ENCODE data around the gene EVI5.

EVI5 gene

DNA sequence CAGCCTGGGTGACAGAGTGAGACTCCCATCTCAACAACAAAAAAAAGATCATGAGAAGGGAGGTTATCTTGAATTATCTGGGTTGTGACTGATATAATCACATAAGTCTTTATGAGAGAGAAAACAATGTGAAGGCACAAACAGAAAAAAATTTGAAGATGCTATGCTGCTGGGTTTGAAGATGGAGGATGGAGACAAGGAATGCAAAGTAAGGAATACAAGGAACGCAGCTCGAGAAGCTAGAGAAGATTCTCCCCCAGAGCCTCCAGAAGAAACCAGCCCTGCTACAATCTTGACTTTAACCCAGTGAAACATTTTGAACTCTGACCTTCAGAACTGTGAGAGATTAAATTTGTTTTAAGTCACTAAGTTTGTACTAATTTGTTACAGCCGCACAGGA is 15.1 kb downstream of the EVI5 start:
- no peak overlapping the region for H3K4me3 ChIP-seq (ENCODE audit: low read length)
- no peaks in the 10 kb centered on the region for H3F3A ChIP-seq (ENCODE audit: control insufficient read depth, insufficient read depth)
- no peaks in the 10 kb centered on the region for H3K4me1 ChIP-seq (ENCODE audit: control insufficient read depth, low read length)
- no peaks in the 10 kb centered on the region for H3K9me3 ChIP-seq (ENCODE audit: control insufficient read depth, insufficient read depth, low read length)
- no peak overlapping the region for H3K4me2 ChIP-seq (ENCODE audit: low read length)
- peaks cover 19% of the 10 kb centered on the region for H3K79me2 ChIP-seq (ENCODE audit: control insufficient read depth, low read length)
- H4K20me1 ChIP-seq (ENCODE audit: control insufficient read depth, insufficient read depth, low read depth, low read length), result no peaks in the 10 kb centered on the region
- H3K27me3 ChIP-seq (ENCODE audit: control insufficient read depth, low read length), result no peaks in the 10 kb centered on the region
- H3K36me3 ChIP-seq (ENCODE audit: control insufficient read depth, low read length), result no peaks in the 10 kb centered on the region
- H3K9me2 ChIP-seq (replicated peaks; ENCODE audit: control insufficient read depth, low read length), result no peaks in the 10 kb centered on the region
- no peak overlapping the region for H3K27ac ChIP-seq (ENCODE audit: low read depth, low read length)
- TF ChIP-seq EZH2phosphoT487 (IDR thresholded peaks at IDR 0.05; ENCODE audit: borderline replicate concordance, low read length), result no peak
- TF ChIP-seq CTCF (IDR thresholded peaks at IDR 0.05; ENCODE audit: low read depth, low read length, poor library complexity, severe bottlenecking), result no peak

GRCh38 chr1:92768915-92769314 is 16.0 kb downstream of the EVI5 start:
- Histone ChIP-seq H3K4me2 (ENCODE audit: low read length) (no peak overlapping the region), H4K20me1 (ENCODE audit: control insufficient read depth, insufficient read depth, low read depth, low read length) (no peaks in the 10 kb centered on the region), H3F3A (ENCODE audit: control insufficient read depth, insufficient read depth) (no peaks in the 10 kb centered on the region; the same call in 1 of the 2 replicates), H3K27ac (ENCODE audit: low read depth, low read length) (no peak overlapping the region), H3K9me3 (ENCODE audit: control insufficient read depth, insufficient read depth, low read length) (no peaks in the 10 kb centered on the region), H3K79me2 (ENCODE audit: control insufficient read depth, low read length) (peaks cover 17% of the 10 kb centered on the region), H3K27me3 (ENCODE audit: control insufficient read depth, low read length) (no peaks in the 10 kb centered on the region), H3K4me3 (ENCODE audit: low read length) (no peak overlapping the region), H3K4me1 (ENCODE audit: control insufficient read depth, low read length) (no peaks in the 10 kb centered on the region), H3K9me2 (replicated peaks; ENCODE audit: control insufficient read depth, low read length) (no peaks in the 10 kb centered on the region), H3K36me3 (ENCODE audit: control insufficient read depth, low read length) (no peaks in the 10 kb centered on the region)
- TF ChIP-seq CTCF (IDR thresholded peaks at IDR 0.05; ENCODE audit: low read depth, low read length, poor library complexity, severe bottlenecking) (no peak), EZH2phosphoT487 (IDR thresholded peaks at IDR 0.05; ENCODE audit: borderline replicate concordance, low read length) (no peak)

- Histone ChIP-seq H3K4me1 (ENCODE audit: control insufficient read depth, low read length) (no peaks in the 10 kb centered on the region), H3K27me3 (ENCODE audit: control insufficient read depth, low read length) (no peaks in the 10 kb centered on the region), H3K9me3 (ENCODE audit: control insufficient read depth, insufficient read depth, low read length) (no peaks in the 10 kb centered on the region), H3K79me2 (ENCODE audit: control insufficient read depth, low read length) (peaks cover 13% of the 10 kb centered on the region), H3K4me3 (ENCODE audit: low read length) (no peak overlapping the region), H4K20me1 (ENCODE audit: control insufficient read depth, insufficient read depth, low read depth, low read length) (no peaks in the 10 kb centered on the region), H3K27ac (ENCODE audit: low read depth, low read length) (no peak overlapping the region), H3K9me2 (replicated peaks; ENCODE audit: control insufficient read depth, low read length) (no peaks in the 10 kb centered on the region), H3F3A (ENCODE audit: control insufficient read depth, insufficient read depth) (no peaks in the 10 kb centered on the region; the same call in 1 of the 2 replicates), H3K36me3 (ENCODE audit: control insufficient read depth, low read length) (no peaks in the 10 kb centered on the region), H3K4me2 (ENCODE audit: low read length) (no peak overlapping the region)
- TF ChIP-seq CTCF (IDR thresholded peaks at IDR 0.05; ENCODE audit: low read depth, low read length, poor library complexity, severe bottlenecking) (no peak), EZH2phosphoT487 (IDR thresholded peaks at IDR 0.05; ENCODE audit: borderline replicate concordance, low read length) (no peak)
These were observed 16.6 kb downstream of the EVI5 start for GRCh38 chr1:92768296-92768695.
